ENCODE data around the gene BTNL9. TPM values are rescaled to one million over a fixed set of nuclear protein-coding genes. Genes with fewer than 3 reads are reported as not detected.
"Not testable (repeated sequence)": the region's sequence is repeated elsewhere in the genome, so short reads cannot be mapped to it uniquely, and the experiment has no call there.

BTNL9 gene
- total RNA-seq, 1 experiment from 2014 or later, result 0.96 TPM

DNA sequence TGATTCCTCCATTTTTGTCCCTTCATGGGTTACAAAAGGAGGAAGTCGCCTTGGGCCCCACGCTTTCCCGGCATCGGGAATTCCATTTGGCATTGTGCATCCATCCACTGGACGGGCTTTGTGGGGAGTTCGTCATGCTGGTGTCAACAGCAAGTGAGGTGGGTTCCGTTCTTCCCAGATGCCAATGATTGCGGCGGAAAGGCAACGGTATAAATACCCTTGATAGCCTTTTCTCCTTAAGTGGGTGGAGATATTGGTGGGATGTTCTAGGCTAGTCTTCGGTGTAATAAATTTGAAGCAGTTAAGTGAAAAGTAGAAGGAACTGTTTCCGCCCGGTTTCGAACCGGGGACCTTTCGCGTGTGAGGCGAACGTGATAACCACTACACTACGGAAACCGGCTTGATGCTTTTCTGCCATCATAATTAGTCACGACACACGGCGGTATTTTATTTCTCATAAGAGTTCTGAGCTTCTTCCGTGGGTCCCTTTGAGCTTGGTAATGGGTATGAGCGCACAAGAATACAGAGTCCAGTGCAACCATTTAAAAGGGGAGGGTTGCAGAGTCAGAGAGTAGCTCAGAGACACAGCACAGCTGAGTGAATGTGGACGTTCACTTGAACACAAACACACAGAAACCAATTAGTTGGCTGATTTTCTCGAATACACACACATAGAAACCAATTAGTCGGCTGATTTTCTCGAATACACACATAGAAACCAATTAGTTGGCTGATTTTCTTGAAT is 62.0 kb downstream of the BTNL9 start:
- not testable (repeated sequence) for H2AK5ac ChIP-seq (ENCODE audit: insufficient read length, low read length); H3K56ac ChIP-seq (ENCODE audit: insufficient read length, low read depth, low read length); H3K27ac Mint-ChIP-seq; DNase-seq; H3T11ph ChIP-seq (ENCODE audit: low read length); H3K14ac ChIP-seq (ENCODE audit: insufficient read depth, low read length); H4K91ac ChIP-seq (ENCODE audit: insufficient read length, low read depth, low read length); H3K79me1 ChIP-seq (ENCODE audit: insufficient read depth, low read depth, low read length, poor library complexity, severe bottlenecking); H4K5ac ChIP-seq (ENCODE audit: insufficient read length, low read depth, low read length); H2AFZ ChIP-seq (ENCODE audit: low read length); H3K9me3 Mint-ChIP-seq; H2BK15ac ChIP-seq (ENCODE audit: low read depth, low read length); H3K4me1 ChIP-seq (ENCODE audit: insufficient read depth, low read length); H3K9ac ChIP-seq (ENCODE audit: extremely low read depth, insufficient read length, low read length); H3K18ac ChIP-seq (ENCODE audit: insufficient read length, low read depth, low read length); H2BK120ac ChIP-seq (ENCODE audit: low read depth, low read length, poor library complexity, severe bottlenecking); H3K9me3 ChIP-seq (ENCODE audit: control insufficient read depth, low read depth, low read length); H3K79me2 ChIP-seq (ENCODE audit: insufficient read depth, low read length); H3K4me2 ChIP-seq (ENCODE audit: insufficient read depth, insufficient read length, low read length); H4K20me1 ChIP-seq (ENCODE audit: control insufficient read depth, insufficient read depth, insufficient read length); H2BK20ac ChIP-seq (ENCODE audit: low read depth, low read length, poor library complexity, severe bottlenecking); H3K23me2 ChIP-seq (ENCODE audit: insufficient read length, low read depth, low read length, poor library complexity, severe bottlenecking); H3K36me3 Mint-ChIP-seq (ENCODE audit: insufficient read depth in 1 of 3, low read depth in 3 of 3); H3K23ac ChIP-seq (ENCODE audit: insufficient read length, low read depth, low read length); H3K4me3 Mint-ChIP-seq; H2BK12ac ChIP-seq (ENCODE audit: insufficient read length, low read depth, low read length); H4K8ac ChIP-seq (replicated peaks; ENCODE audit: insufficient read length, low read depth, low read length); H2BK5ac ChIP-seq (ENCODE audit: insufficient read length, low read length); H3K4ac ChIP-seq (ENCODE audit: low read depth, low read length); H3K27ac ChIP-seq (ENCODE audit: insufficient read length, low read depth, low read length)
- peaks cover 55% of the 10 kb centered on the region for H3K27me3 Mint-ChIP-seq (ENCODE audit: low read depth)
- H3K27me3 ChIP-seq (ENCODE audit: insufficient read depth, low read length), result peaks cover 18% of the 10 kb centered on the region
- no CpG with 5 or more reads among the region's 30 CpGs for WGBS (ENCODE audit: extremely low coverage, insufficient read length, low lambda C conversion rate)
- peaks cover 13% of the 10 kb centered on the region in 2 experiments for H3K4me1 Mint-ChIP-seq

DNA sequence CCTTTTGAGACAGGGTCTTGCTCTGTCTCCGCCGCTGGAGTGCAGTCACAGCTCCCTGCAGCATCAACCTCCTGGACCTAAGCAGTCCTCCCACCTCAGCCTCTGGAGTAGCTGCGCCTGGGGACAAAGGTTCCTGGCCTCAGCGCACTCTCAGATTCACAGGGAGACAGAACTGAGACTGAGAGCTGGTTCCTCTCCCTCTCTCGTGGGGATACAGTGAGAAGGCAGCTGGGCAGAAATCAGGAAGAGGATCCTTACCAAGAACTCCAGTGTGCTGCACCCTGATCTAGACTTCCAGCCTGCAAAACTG is 64.1 kb downstream of the BTNL9 start:
- peak; percentile 57 for DNase-seq
- H4K5ac ChIP-seq (ENCODE audit: insufficient read length, low read depth, low read length); H2BK5ac ChIP-seq (ENCODE audit: insufficient read length, low read length); H3K27ac ChIP-seq (ENCODE audit: insufficient read length, low read depth, low read length); H3T11ph ChIP-seq (ENCODE audit: low read length); H4K91ac ChIP-seq (ENCODE audit: insufficient read length, low read depth, low read length); H3K18ac ChIP-seq (ENCODE audit: insufficient read length, low read depth, low read length); H3K23me2 ChIP-seq (ENCODE audit: insufficient read length, low read depth, low read length, poor library complexity, severe bottlenecking); H3K9ac ChIP-seq (ENCODE audit: extremely low read depth, insufficient read length, low read length); H3K23ac ChIP-seq (ENCODE audit: insufficient read length, low read depth, low read length); H3K14ac ChIP-seq (ENCODE audit: insufficient read depth, low read length); H2AK5ac ChIP-seq (ENCODE audit: insufficient read length, low read length); H2BK15ac ChIP-seq (ENCODE audit: low read depth, low read length); H2AFZ ChIP-seq (ENCODE audit: low read length); H3K9me3 ChIP-seq (ENCODE audit: control insufficient read depth, low read depth, low read length); H3K4me1 ChIP-seq (ENCODE audit: insufficient read depth, low read length); H4K8ac ChIP-seq (replicated peaks; ENCODE audit: insufficient read length, low read depth, low read length); H3K9me3 Mint-ChIP-seq; H3K36me3 Mint-ChIP-seq (ENCODE audit: insufficient read depth in 1 of 3, low read depth in 3 of 3); H2BK12ac ChIP-seq (ENCODE audit: insufficient read length, low read depth, low read length); H3K4ac ChIP-seq (ENCODE audit: low read depth, low read length); H4K20me1 ChIP-seq (ENCODE audit: control insufficient read depth, insufficient read depth, insufficient read length); H2BK120ac ChIP-seq (ENCODE audit: low read depth, low read length, poor library complexity, severe bottlenecking); H3K27ac Mint-ChIP-seq; H3K79me2 ChIP-seq (ENCODE audit: insufficient read depth, low read length); H3K79me1 ChIP-seq (ENCODE audit: insufficient read depth, low read depth, low read length, poor library complexity, severe bottlenecking); H2BK20ac ChIP-seq (ENCODE audit: low read depth, low read length, poor library complexity, severe bottlenecking); H3K56ac ChIP-seq (ENCODE audit: insufficient read length, low read depth, low read length): not testable (repeated sequence)
- H3K27me3 ChIP-seq (ENCODE audit: insufficient read depth, low read length), result peaks cover 15% of the 10 kb centered on the region
- Mint-ChIP-seq H3K27me3 (ENCODE audit: low read depth) (peaks cover 64% of the 10 kb centered on the region), H3K4me1 (peaks cover 24 to 29% of the 10 kb centered on the region in 2 experiments), H3K4me3 (peak overlapping the region; percentile 77 to 90)
- WGBS (ENCODE audit: extremely low coverage, insufficient read length, low lambda C conversion rate), result no CpG with 5 or more reads among the region's 5 CpGs
- peak overlapping the region; percentile 58 for H3K4me2 ChIP-seq (ENCODE audit: insufficient read depth, insufficient read length, low read length)
